Measurements from ENCODE around the gene GCA.

DNA sequence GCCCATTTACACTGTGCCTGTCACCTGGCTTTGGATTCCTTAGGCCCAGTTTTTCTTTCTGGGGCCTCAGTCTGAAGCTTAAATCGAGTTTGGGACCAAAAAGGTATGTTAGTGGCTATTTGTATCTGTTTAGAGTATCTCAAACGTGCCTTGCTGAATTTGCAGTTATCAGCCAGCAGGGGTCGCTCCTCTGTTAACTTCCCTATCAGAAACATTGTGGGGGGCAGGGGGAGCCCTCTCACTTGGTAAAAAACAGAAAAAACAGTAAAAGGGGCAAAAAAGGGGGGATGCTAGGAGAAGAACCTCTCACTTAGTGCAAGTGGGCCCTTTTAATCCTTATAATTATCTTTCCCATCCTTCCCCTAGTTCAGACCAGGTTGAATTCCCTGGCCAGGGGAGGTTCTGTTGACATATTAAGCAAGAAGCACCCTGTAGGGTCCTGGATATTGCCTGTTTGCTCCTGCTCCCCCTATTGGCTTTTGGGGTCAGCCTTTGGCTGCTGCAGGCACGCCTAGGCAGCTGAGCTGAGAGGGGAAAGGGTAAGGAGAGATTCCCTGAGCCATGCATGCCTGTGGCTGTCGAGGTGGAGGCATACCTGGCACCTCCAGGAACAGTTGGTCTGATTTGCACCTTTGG lies 16.7 kb upstream of the GCA start:
- TF ChIP-seq, protein P1, sequence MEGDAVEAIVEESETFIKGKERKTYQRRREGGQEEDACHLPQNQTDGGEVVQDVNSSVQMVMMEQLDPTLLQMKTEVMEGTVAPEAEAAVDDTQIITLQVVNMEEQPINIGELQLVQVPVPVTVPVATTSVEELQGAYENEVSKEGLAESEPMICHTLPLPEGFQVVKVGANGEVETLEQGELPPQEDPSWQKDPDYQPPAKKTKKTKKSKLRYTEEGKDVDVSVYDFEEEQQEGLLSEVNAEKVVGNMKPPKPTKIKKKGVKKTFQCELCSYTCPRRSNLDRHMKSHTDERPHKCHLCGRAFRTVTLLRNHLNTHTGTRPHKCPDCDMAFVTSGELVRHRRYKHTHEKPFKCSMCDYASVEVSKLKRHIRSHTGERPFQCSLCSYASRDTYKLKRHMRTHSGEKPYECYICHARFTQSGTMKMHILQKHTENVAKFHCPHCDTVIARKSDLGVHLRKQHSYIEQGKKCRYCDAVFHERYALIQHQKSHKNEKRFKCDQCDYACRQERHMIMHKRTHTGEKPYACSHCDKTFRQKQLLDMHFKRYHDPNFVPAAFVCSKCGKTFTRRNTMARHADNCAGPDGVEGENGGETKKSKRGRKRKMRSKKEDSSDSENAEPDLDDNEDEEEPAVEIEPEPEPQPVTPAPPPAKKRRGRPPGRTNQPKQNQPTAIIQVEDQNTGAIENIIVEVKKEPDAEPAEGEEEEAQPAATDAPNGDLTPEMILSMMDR (IDR thresholded peaks at IDR 0.05; ENCODE audit: low read length): peak; percentile 63
- no peak for TF ChIP-seq EZH2 (IDR thresholded peaks at IDR 0.05; ENCODE audit: borderline replicate concordance, low read length)
